ENCODE results near the gene CCL8. TPM values are rescaled to one million over a fixed set of nuclear protein-coding genes. Genes with fewer than 3 reads are reported as not detected.

Gene CCL8
- total and polyA plus RNA-seq, 4 donors = 0.26 to 7.6 (median 0.72) TPM

- ATAC-seq (ENCODE audit: insufficient read depth, low FRiP score) (no peak), DNase-seq (no peak)
- Histone ChIP-seq H3K9ac (ENCODE audit: insufficient read depth in 1 of 2, low read length in 2 of 2) (no peak overlapping the region), H3K4me1 (ENCODE audit: control insufficient read depth in 5 of 5, insufficient read depth in 5 of 5, low read length in 5 of 5) (no peaks in the 10 kb centered on the region), H3K4me3 (no peak overlapping the region), H3K9me3 (ENCODE audit: control insufficient read depth in 4 of 4, insufficient read depth in 3 of 4, low read length in 3 of 4) (no peaks in the 10 kb centered on the region), H3K27ac (ENCODE audit: low read depth in 1 of 2, low read length in 1 of 2) (no peak overlapping the region), H3K36me3 (ENCODE audit: control insufficient read depth in 4 of 4, insufficient read depth in 4 of 4, low read length in 4 of 4) (no peaks in the 10 kb centered on the region), H3K27me3 (ENCODE audit: control insufficient read depth in 3 of 3, insufficient read depth in 3 of 3, low read length in 2 of 3) (no peaks in the 10 kb centered on the region)
- WGBS, 2 donors = 75 to 95% methylated on average over 2 of the region's 2 CpGs
- no peak for TF ChIP-seq CTCF (IDR thresholded peaks at IDR 0.05; ENCODE audit: control extremely low read depth, extremely low read depth)
Observed at GRCh38 chr17:34341916-34342315, 22.7 kb downstream of the CCL8 start.

- no peaks in the 10 kb centered on the region for H3K9me3 ChIP-seq (ENCODE audit: control insufficient read depth in 4 of 4, insufficient read depth in 3 of 4, low read length in 3 of 4)
- no peak overlapping the region for H3K4me3 ChIP-seq
- H3K27me3 ChIP-seq (ENCODE audit: control insufficient read depth in 3 of 3, insufficient read depth in 3 of 3, low read length in 2 of 3) = no peaks in the 10 kb centered on the region
- no peak overlapping the region for H3K27ac ChIP-seq (ENCODE audit: low read depth in 1 of 2, low read length in 1 of 2)
- no peak for TF ChIP-seq CTCF (IDR thresholded peaks at IDR 0.05; ENCODE audit: control extremely low read depth, extremely low read depth)
- H3K36me3 ChIP-seq (ENCODE audit: control insufficient read depth in 4 of 4, insufficient read depth in 4 of 4, low read length in 4 of 4) = no peaks in the 10 kb centered on the region
- no peak for ATAC-seq (ENCODE audit: insufficient read depth, low FRiP score)
- 53 to 57% methylated on average over 4 of the region's 4 CpGs for WGBS, 2 donors
- DNase-seq = no peak
- H3K4me1 ChIP-seq (ENCODE audit: control insufficient read depth in 5 of 5, insufficient read depth in 5 of 5, low read length in 5 of 5) = peaks cover 0 to 11% (median 0%) of the 10 kb centered on the region in 5 donors
- H3K9ac ChIP-seq (ENCODE audit: insufficient read depth in 1 of 2, low read length in 2 of 2) = no peak overlapping the region
Observed at GRCh38 chr17:34347063-34347462, 27.8 kb downstream of the CCL8 start.

GRCh38 chr17:34349751-34350150, 30.5 kb downstream of the CCL8 start:
- no peak for DNase-seq
- 85 to 87% methylated on average over 4 of the region's 4 CpGs for WGBS, 2 donors
- Histone ChIP-seq H3K27me3 (ENCODE audit: control insufficient read depth in 3 of 3, insufficient read depth in 3 of 3, low read length in 2 of 3) (no peaks in the 10 kb centered on the region), H3K36me3 (ENCODE audit: control insufficient read depth in 4 of 4, insufficient read depth in 4 of 4, low read length in 4 of 4) (no peaks in the 10 kb centered on the region), H3K9me3 (ENCODE audit: control insufficient read depth in 4 of 4, insufficient read depth in 3 of 4, low read length in 3 of 4) (no peaks in the 10 kb centered on the region), H3K9ac (ENCODE audit: insufficient read depth in 1 of 2, low read length in 2 of 2) (no peak overlapping the region), H3K27ac (ENCODE audit: low read depth in 1 of 2, low read length in 1 of 2) (no peak overlapping the region), H3K4me1 (ENCODE audit: control insufficient read depth in 5 of 5, insufficient read depth in 5 of 5, low read length in 5 of 5) (peaks cover 0 to 18% (median 0%) of the 10 kb centered on the region in 5 donors), H3K4me3 (no peak overlapping the region)
- TF ChIP-seq CTCF (IDR thresholded peaks at IDR 0.05; ENCODE audit: control extremely low read depth, extremely low read depth) = no peak
- no peak for ATAC-seq (ENCODE audit: insufficient read depth, low FRiP score)

GRCh38 chr17:34351096-34351495, 31.9 kb downstream of the CCL8 start:
- H3K9ac ChIP-seq (ENCODE audit: insufficient read depth in 1 of 2, low read length in 2 of 2) = no peak overlapping the region
- H3K4me1 ChIP-seq (ENCODE audit: control insufficient read depth in 5 of 5, insufficient read depth in 5 of 5, low read length in 5 of 5) = peaks cover 0 to 18% (median 0%) of the 10 kb centered on the region in 5 donors
- H3K27ac ChIP-seq (ENCODE audit: low read depth in 1 of 2, low read length in 1 of 2) = no peak overlapping the region
- no peak for ATAC-seq (ENCODE audit: insufficient read depth, low FRiP score)
- DNase-seq = peak; percentile 43 to 92 (median 87)
- no peak overlapping the region for H3K4me3 ChIP-seq
- no peaks in the 10 kb centered on the region for H3K9me3 ChIP-seq (ENCODE audit: control insufficient read depth in 4 of 4, insufficient read depth in 3 of 4, low read length in 3 of 4)
- TF ChIP-seq CTCF (IDR thresholded peaks at IDR 0.05; ENCODE audit: control extremely low read depth, extremely low read depth) = no peak
- H3K36me3 ChIP-seq (ENCODE audit: control insufficient read depth in 4 of 4, insufficient read depth in 4 of 4, low read length in 4 of 4) = no peaks in the 10 kb centered on the region
- 83 to 88% methylated on average over 1 of the region's 1 CpG for WGBS, 2 donors
- H3K27me3 ChIP-seq (ENCODE audit: control insufficient read depth in 3 of 3, insufficient read depth in 3 of 3, low read length in 2 of 3) = no peaks in the 10 kb centered on the region

All from lung (tissue), 12 donors.